ENCODE data around the gene CEP164. TPM values are rescaled to one million over a fixed set of nuclear protein-coding genes. Genes with fewer than 3 reads are reported as not detected.

Gene CEP164
- polyA plus RNA-seq, 1 donor from 2014 or later = 27.4 TPM

- H2AFZ ChIP-seq (ENCODE audit: low read depth, low read length) = no peak overlapping the region
- H3K9ac ChIP-seq (ENCODE audit: low read length) = no peak overlapping the region
- no peaks in the 10 kb centered on the region for H3K27me3 ChIP-seq (ENCODE audit: insufficient read depth, low read depth, low read length)
- H3K9me3 ChIP-seq (ENCODE audit: low read length) = no peaks in the 10 kb centered on the region
- no peaks in the 10 kb centered on the region for H4K20me1 ChIP-seq (ENCODE audit: insufficient read depth)
- H3K9me2 ChIP-seq (ENCODE audit: insufficient read depth, low read length) = no peaks in the 10 kb centered on the region
- H3K4me3 ChIP-seq (ENCODE audit: low read length) = no peak overlapping the region
- H3K79me2 ChIP-seq (replicated peaks; ENCODE audit: insufficient read depth, low read length) = no peaks in the 10 kb centered on the region
- H3K36me3 ChIP-seq (ENCODE audit: insufficient read depth, low read length) = no peaks in the 10 kb centered on the region
- H3K4me2 ChIP-seq (ENCODE audit: low read length) = no peak overlapping the region
- H3K27ac ChIP-seq (ENCODE audit: low read length) = no peak overlapping the region
- no peaks in the 10 kb centered on the region for H3F3A ChIP-seq (ENCODE audit: insufficient read depth, low read length, poor library complexity, severe bottlenecking)
- TF ChIP-seq EZH2 (IDR thresholded peaks at IDR 0.05; ENCODE audit: borderline replicate concordance, insufficient read depth, low read length, poor library complexity, severe bottlenecking) (no peak), REST (IDR thresholded peaks at IDR 0.05; ENCODE audit: borderline replicate concordance) (no peak), EP300 (conservative IDR thresholded peaks at IDR 0.05; ENCODE audit: poor library complexity, severe bottlenecking) (no peak), RAD21 (conservative IDR thresholded peaks at IDR 0.05) (no peak), TAF1 (IDR thresholded peaks at IDR 0.05; ENCODE audit: low read depth) (no peak), SMC3 (conservative IDR thresholded peaks at IDR 0.05; ENCODE audit: poor library complexity) (no peak), POLR2AphosphoS5 (IDR thresholded peaks at IDR 0.05) (no peak), MXI1 (conservative IDR thresholded peaks at IDR 0.05; ENCODE audit: poor library complexity, severe bottlenecking) (no peak), CTCF (IDR thresholded peaks at IDR 0.05; ENCODE audit: poor library complexity, severe bottlenecking) (no peak)
Measured at GRCh38 chr11:117420143-117420485, 92.5 kb downstream of the CEP164 start.

GRCh38 chr11:117420598-117420997 is 92.9 kb downstream of the CEP164 start:
- TF ChIP-seq MXI1 (conservative IDR thresholded peaks at IDR 0.05; ENCODE audit: poor library complexity, severe bottlenecking) = no peak
- no peak for TF ChIP-seq POLR2AphosphoS5 (IDR thresholded peaks at IDR 0.05)
- TF ChIP-seq CTCF (IDR thresholded peaks at IDR 0.05; ENCODE audit: poor library complexity, severe bottlenecking) = no peak
- no peak for TF ChIP-seq REST (IDR thresholded peaks at IDR 0.05; ENCODE audit: borderline replicate concordance)
- TF ChIP-seq TAF1 (IDR thresholded peaks at IDR 0.05; ENCODE audit: low read depth) = no peak
- TF ChIP-seq RAD21 (conservative IDR thresholded peaks at IDR 0.05) = no peak
- TF ChIP-seq EZH2 (IDR thresholded peaks at IDR 0.05; ENCODE audit: borderline replicate concordance, insufficient read depth, low read length, poor library complexity, severe bottlenecking) = no peak
- no peak for TF ChIP-seq EP300 (conservative IDR thresholded peaks at IDR 0.05; ENCODE audit: poor library complexity, severe bottlenecking)
- no peak for TF ChIP-seq SMC3 (conservative IDR thresholded peaks at IDR 0.05; ENCODE audit: poor library complexity)
- H3K36me3 ChIP-seq (ENCODE audit: insufficient read depth, low read length) = no peaks in the 10 kb centered on the region
- no peak overlapping the region for H3K9ac ChIP-seq (ENCODE audit: low read length)
- no peak overlapping the region for H3K4me3 ChIP-seq (ENCODE audit: low read length)
- no peak overlapping the region for H3K4me2 ChIP-seq (ENCODE audit: low read length)
- no peaks in the 10 kb centered on the region for H3K9me3 ChIP-seq (ENCODE audit: low read length)
- no peaks in the 10 kb centered on the region for H3K9me2 ChIP-seq (ENCODE audit: insufficient read depth, low read length)
- H2AFZ ChIP-seq (ENCODE audit: low read depth, low read length) = no peak overlapping the region
- H3K27me3 ChIP-seq (ENCODE audit: insufficient read depth, low read depth, low read length) = no peaks in the 10 kb centered on the region
- H4K20me1 ChIP-seq (ENCODE audit: insufficient read depth) = no peaks in the 10 kb centered on the region
- H3K79me2 ChIP-seq (replicated peaks; ENCODE audit: insufficient read depth, low read length) = no peaks in the 10 kb centered on the region
- H3F3A ChIP-seq (ENCODE audit: insufficient read depth, low read length, poor library complexity, severe bottlenecking) = no peaks in the 10 kb centered on the region
- H3K27ac ChIP-seq (ENCODE audit: low read length) = no peak overlapping the region
